Mucosa of stomach (tissue), 1 donor: ENCODE results near the gene GOLGA6B.
"Not testable (repeated sequence)": the region's sequence is repeated elsewhere in the genome, so short reads cannot be mapped to it uniquely, and the experiment has no call there.

Source experiments
- H3K27me3 ChIP-seq: one replicate; pipeline ENCODE4 v1.7.0; 2013; ENCODE audit warnings: mild to moderate bottlenecking, low read length; ENCODE audit not compliant: control insufficient read depth, insufficient read depth
- H3K36me3 ChIP-seq: one replicate; pipeline ENCODE4 v1.7.0; 2013; ENCODE audit warnings: low read length; ENCODE audit not compliant: control insufficient read depth, insufficient read depth
- H3K4me1 ChIP-seq: one replicate; pipeline ENCODE4 v1.7.0; 2013; ENCODE audit warnings: mild to moderate bottlenecking, low read length; ENCODE audit not compliant: control insufficient read depth, insufficient read depth
- H3K4me3 ChIP-seq: one replicate; pipeline ENCODE4 v1.7.0; 2013; ENCODE audit warnings: low read length
- H3K9ac ChIP-seq: one replicate; pipeline ENCODE4 v1.7.0; 2013; ENCODE audit warnings: mild to moderate bottlenecking, low read length, moderate library complexity
- H3K9me3 ChIP-seq: one replicate; pipeline ENCODE4 v1.7.0; 2013; ENCODE audit warnings: mild to moderate bottlenecking, low read length, moderate library complexity; ENCODE audit not compliant: control insufficient read depth
- donor health status: Pancreatic carcinoma.

GOLGA6B gene, protein sequence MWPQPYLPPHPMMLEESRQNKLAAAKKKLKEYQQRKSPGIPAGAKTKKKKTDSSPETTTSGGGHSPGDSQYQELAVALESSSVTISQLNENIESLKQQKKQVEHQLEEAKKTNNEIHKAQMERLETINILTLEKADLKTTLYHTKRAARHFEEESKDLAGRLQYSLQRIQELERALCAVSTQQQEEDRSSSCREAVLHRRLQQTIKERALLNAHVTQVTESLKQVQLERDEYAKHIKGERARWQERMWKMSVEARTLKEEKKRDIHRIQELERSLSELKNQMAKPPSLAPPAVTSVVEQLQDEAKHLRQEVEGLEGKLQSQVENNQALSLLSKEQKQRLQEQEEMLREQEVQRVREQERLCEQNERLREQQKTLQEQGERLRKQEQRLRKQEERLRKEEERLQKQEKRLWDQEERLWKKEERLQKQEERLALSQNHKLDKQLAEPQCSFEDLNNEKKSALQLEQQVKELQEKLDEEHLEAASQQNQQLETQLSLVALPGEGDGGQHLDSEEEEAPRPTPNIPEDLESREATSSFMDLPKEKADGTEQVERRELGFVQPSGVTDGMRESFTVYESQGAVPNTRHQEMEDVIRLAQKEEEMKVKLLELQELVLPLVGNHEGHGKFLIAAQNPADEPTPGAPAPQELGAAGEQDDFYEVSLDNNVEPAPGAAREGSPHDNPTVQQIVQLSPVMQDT

DNA sequence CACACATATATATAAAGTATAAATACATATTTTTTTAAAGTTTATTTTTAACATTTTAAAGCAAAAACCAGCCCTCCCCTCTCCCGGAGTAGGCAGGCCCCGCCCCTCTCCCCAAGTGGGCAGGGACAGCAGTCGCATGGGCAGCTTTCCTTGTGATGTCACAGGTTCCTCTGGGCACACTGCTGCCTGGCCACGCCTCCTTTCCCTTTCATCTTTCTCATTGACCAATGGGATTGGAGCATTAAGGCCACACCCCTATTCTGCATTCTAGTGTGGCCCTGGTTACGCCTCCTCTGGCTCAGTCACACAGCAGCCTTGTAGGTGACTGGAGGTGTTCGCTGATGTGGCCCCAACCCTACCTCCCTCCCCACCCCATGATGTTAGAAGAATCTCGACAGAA lies at the start of gene GOLGA6B:
Gene GOLGA6B, plus strand, starts transcription at position 301 of the 400 bp plus-strand sequence. Its CDS starts 41 bp downstream, at position 342.
- H3K4me3 ChIP-seq, H3K9me3 ChIP-seq, H3K36me3 ChIP-seq, H3K9ac ChIP-seq, H3K4me1 ChIP-seq, H3K27me3 ChIP-seq: not testable (repeated sequence)

DNA sequence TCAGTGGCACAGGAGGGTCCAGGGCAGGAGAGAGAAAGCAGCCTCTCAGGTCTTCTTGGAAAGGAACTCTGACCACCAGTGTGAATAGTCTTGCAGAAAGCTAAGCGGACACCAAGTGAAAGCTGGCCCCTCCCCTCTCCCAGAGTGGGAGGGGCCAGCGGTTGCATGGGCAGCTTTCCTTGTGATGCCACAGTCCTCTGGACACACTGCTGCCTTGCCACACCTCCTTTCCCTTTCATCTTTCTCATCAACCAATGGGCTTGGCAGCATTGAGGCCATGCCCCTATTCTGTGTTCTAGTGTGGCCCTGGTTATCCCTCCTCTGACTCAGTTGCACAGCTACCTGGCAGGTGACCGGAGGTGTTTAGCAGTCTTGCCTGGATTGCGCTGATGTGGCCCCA lies 49.7 kb upstream of the GOLGA6B start:
- Histone ChIP-seq H3K36me3 (no peaks in the 10 kb centered on the region), H3K27me3 (no peaks in the 10 kb centered on the region), H3K4me1 (no peaks in the 10 kb centered on the region), H3K9me3 (no peaks in the 10 kb centered on the region), H3K4me3 (no peak overlapping the region), H3K9ac (no peak overlapping the region)

DNA sequence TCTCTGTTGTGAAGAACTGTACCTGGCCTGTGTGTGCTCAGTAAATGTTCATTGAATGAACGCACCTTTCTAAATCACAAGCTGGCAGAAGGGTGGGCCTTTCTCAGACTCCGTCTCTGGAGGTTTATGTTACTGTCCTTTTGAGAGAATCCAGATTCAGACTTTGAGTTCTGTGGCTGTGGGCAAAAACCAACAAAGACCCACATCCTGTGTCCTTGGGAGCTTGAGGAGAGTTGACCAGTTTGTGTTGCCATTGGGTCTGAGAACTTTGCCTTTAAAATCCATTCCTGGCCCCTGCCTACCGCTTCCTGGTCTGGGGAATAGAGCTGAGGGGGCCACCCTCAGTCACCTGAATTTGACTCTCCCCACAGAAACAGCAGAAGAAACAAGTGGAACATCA lies 46.4 kb upstream of the GOLGA6B start:
- not testable (repeated sequence) for H3K4me1 ChIP-seq, H3K9ac ChIP-seq, H3K36me3 ChIP-seq, H3K27me3 ChIP-seq, H3K4me3 ChIP-seq, H3K9me3 ChIP-seq

DNA sequence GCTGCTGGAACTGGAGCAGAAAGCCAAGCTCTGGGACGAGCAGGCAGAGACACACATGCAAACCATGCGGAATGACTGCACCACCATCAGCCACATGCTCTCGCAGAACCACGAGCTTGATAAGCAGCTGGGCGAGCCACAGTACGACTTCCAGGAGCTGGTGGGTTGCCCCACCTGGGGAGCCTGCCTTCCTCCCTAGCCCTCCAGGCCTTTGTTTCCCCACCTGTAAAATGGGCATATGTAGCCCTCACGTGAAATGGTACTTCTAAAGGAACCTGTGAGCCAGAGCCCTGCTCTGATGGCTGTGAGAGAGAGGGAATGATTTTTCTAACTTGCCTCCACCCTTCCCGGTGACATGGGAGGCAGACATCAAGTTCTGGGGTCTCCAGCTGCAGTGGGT lies 44.6 kb upstream of the GOLGA6B start:
- no peak overlapping the region for H3K9ac ChIP-seq
- H3K4me1 ChIP-seq = no peaks in the 10 kb centered on the region
- H3K9me3 ChIP-seq = no peaks in the 10 kb centered on the region
- H3K4me3 ChIP-seq = no peak overlapping the region
- no peaks in the 10 kb centered on the region for H3K36me3 ChIP-seq
- H3K27me3 ChIP-seq = no peaks in the 10 kb centered on the region

DNA sequence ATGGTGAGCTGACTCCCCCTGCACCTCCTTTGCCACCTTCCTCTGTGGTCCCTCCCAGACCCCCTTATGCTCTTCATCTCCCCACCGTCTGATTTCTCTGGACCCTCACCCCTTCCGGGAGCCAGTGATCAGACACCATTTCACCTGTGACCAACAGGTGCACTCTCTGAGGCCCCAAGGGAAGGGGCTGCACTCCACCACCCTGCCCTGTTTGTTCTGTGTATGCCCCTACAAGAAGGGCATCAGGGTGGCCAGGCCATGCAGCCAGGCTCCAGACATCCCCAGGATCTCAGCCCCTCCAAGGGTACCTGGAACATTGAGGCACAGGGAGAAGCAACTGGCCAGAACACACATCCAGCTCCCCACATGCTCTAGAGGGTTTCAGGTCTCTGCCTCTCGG lies 42.2 kb upstream of the GOLGA6B start:
- H3K4me3 ChIP-seq, H3K9ac ChIP-seq, H3K9me3 ChIP-seq, H3K36me3 ChIP-seq, H3K4me1 ChIP-seq, H3K27me3 ChIP-seq: not testable (repeated sequence)

DNA sequence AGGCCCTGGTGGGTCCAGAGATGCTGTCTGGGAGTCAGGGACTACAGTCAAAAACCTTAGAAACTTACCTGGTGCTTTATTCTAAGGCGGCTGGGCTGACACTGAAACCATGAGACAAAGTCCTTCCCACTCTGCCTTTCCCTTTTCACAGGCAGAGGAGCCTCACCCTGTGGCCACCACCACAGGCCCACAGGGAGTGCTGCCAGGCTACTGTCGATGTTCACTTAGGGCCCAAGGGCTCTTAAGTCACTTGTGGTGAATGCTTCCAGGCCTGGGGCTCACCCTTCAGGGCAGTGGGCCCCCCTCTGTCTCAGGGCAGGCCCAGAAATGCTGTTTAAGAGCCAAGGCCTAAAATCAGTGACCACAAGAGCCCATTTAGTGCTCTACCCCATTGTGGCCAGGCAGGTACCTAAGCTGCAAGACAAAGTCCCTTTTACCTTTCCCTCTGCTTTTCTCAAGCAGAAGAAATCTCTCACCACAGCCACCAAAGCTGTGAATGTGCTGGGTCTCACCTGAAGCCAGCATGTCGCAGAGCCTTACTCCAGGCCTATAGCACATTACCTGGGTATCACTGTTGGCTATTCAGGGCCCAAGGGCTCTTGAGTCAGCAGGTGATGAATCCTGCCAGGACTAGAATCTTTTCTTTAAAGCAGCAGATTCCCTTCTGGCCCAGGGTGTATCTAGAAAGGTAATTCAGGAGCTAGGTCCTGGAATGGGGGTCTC lies 39.5 kb upstream of the GOLGA6B start:
- Histone ChIP-seq H3K9ac (no peak overlapping the region), H3K9me3 (no peaks in the 10 kb centered on the region), H3K36me3 (no peaks in the 10 kb centered on the region), H3K4me3 (no peak overlapping the region), H3K4me1 (no peaks in the 10 kb centered on the region), H3K27me3 (no peaks in the 10 kb centered on the region)

DNA sequence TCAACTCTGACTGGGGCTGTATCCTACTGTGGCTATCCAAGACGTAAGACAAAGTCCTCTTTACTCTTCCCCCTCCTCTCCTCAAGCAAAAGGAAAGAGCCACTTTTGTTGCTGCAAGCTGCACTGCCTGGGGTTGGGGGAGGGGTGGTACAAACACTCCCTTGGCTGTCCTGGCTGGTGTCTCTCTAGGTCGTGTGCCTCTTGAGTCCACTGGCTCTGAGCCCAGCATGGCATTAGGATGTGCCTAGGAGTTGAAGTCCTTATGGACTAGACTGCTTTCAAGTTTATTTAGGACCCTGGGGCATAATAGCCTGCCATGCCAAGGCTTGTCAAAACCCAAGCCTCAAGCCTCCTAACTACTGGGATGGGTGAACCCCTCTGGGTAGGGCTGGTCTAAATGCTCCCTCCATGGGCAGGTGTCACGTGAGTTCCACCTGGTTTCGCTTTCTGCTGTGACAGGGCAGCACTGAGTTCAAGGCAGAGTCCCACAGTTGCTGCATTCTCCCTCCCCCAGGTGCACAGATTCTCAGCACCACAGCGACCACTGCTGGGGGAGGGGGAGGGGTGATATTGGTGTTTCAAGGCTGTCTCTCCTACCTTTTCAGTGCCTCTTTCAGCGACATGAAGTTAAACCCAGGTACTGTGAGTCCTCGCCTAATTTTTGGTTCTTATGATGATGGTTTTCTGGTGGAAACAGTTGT lies 38.8 kb upstream of the GOLGA6B start:
- not testable (repeated sequence) for H3K9ac ChIP-seq, H3K4me1 ChIP-seq, H3K4me3 ChIP-seq, H3K27me3 ChIP-seq, H3K36me3 ChIP-seq, H3K9me3 ChIP-seq

DNA sequence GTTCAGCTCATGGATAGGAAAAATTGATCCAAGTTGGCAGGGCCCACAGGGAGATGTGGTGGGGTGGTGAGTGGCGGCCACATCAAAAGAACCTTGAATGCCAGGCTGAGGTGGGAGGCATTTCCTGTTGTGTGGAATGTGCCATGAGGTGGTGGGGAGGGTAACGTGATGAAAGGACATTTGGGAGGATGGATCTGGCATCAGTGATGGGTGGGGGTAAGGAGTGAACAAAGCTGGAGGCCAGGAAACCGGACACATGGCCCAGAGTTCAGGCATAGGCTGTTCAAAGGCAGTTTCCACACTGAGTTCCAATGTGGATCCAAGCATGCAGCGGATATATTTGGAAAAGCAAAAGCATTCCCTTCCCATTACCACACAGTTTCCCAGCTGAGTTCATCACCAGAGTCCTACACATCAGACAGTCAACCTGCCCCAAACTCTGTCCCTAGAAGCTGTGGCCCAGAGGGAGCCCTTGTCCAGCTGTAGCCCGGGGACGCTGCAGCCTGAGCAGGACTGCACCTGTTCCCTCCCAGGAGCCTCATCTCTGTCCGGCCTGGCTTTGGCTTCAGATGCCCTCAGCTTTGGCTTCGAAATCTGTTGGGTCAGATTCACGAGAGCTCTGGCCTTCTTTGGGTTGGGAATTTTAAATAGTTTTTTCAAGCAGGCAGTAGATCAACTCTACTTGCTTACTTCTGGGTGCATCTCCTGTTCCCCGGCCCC lies 37.8 kb upstream of the GOLGA6B start:
- H3K9me3 ChIP-seq = no peaks in the 10 kb centered on the region
- no peaks in the 10 kb centered on the region for H3K4me1 ChIP-seq
- no peaks in the 10 kb centered on the region for H3K36me3 ChIP-seq
- no peak overlapping the region for H3K4me3 ChIP-seq
- no peaks in the 10 kb centered on the region for H3K27me3 ChIP-seq
- no peak overlapping the region for H3K9ac ChIP-seq

DNA sequence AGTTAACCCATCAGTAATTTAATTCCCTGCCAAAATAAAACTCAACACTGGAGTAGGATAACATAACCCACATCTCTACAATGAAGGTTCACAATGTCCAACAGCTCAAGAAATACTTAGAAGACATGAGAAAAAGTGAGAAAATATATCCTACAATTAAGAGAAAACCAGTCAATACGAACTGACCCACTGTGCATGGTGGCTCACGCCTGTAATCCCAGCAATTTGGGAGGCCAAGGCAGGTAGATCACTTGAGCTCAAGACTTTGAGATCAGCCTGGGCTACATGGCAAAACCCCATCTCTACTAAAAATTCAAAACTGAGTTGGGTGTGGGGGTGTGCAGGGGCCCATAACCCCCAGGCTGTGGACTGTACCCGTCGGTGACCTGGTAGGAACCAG lies 30.6 kb upstream of the GOLGA6B start:
- H3K4me1 ChIP-seq, H3K27me3 ChIP-seq, H3K9me3 ChIP-seq, H3K36me3 ChIP-seq, H3K4me3 ChIP-seq, H3K9ac ChIP-seq: not testable (repeated sequence)

DNA sequence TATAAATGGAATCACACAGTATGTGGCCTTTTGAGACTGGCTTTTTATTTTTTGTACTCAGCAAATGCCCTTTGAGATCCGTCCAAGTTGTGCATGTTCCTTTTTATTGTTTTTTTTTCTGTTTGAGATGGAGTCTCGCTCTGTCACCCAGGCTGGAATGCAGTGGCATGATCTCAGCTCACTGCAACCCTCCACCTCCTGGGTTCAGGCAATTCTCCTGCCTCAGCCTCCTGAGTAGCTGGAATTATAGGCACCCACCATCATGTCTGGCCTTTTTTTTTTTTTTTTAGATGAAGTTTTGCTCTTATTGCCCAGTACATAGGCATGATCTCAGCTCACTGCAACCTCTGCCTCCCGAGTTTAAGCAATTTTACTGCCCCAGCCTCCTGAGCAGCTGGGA lies 28.3 kb upstream of the GOLGA6B start:
- H3K9me3 ChIP-seq, H3K4me3 ChIP-seq, H3K9ac ChIP-seq, H3K27me3 ChIP-seq, H3K4me1 ChIP-seq, H3K36me3 ChIP-seq: not testable (repeated sequence)

DNA sequence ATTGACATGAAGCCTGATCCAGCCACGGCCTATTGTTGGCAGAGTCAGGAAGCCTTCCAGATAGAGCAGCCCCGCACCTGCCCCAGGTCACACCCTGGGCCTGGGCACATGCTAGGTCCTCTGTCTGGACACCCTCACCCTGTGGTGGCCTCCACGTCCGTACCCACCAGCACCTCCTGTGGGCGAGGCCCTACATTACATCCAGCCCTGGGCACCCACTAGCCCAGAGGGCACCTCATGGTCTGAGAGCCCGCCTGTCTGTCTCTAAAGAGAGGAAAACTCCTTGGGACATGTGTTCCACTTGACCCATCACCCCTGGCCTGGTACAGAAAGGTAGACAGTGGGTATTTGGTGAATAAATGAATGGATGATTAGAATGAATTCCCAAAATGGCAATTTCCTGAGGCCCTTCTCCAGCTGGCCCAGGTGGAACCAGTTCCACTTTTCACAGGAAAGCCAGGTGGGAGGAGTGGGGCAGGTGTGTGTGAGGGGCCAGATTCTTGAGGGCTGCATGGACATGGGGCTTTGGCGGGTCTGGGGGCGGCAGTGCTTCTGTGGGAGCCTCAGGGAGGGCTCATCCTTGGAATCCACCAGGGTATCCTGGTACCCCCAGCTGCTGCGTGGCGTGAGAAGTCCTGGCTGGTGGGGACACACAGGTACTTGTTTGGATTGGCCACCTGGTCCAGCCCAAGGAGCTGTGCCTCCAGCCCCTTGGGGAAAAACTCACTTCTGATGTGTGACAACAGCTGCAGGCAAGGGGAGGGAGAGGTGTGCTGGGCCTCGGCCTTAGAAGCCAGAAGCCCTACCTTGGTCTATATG lies 26.0 kb upstream of the GOLGA6B start:
- H3K36me3 ChIP-seq, H3K4me3 ChIP-seq, H3K9me3 ChIP-seq, H3K9ac ChIP-seq, H3K4me1 ChIP-seq, H3K27me3 ChIP-seq: not testable (repeated sequence)
